Left lung (tissue), 10 donors: ENCODE results near the gene CBFB. TPM values are rescaled to one million over a fixed set of nuclear protein-coding genes. Genes with fewer than 3 reads are reported as not detected.

Source experiments
- ATAC-seq: fragments of 200-7000 bp; cut with Tn5 transposase; one replicate; pipeline ENCODE4 v1.9.1; 2020; ENCODE audit warnings: moderate library complexity
- DNase-seq, 4 donors: peaks; one replicate each; pipeline ENCODE4 v3.0.0-alpha.2; 2013 to 2020
- H3K27ac ChIP-seq, 2 donors: fragments of 200-600 bp; sonication (generic) in 1 of 2; one replicate each; pipeline versions ENCODE4 v1.5.0 to v1.8.0; 2020 to 2021
- H3K27me3 ChIP-seq, 2 donors: fragments of 200-600 bp; sonication (generic) in 1 of 2; one replicate each; pipeline versions ENCODE4 v1.5.0 to v1.8.0; 2020 to 2021
- H3K36me3 ChIP-seq, 2 donors: fragments of 200-600 bp; sonication (generic) in 1 of 2; one replicate each; pipeline versions ENCODE4 v1.5.0 to v1.8.0; 2020 to 2021
- H3K4me1 ChIP-seq, 2 donors: fragments of 200-600 bp; one replicate each; pipeline ENCODE4 v1.8.0; 2021
- H3K4me3 ChIP-seq, 2 donors: fragments of 200-600 bp; sonication (generic) in 1 of 2; one replicate each; pipeline versions ENCODE4 v1.5.0 to v1.8.0; 2020 to 2021; ENCODE audit warnings: mild to moderate bottlenecking in 1 of 2
- H3K9me3 ChIP-seq, 2 donors: fragments of 200-600 bp; sonication (generic) in 1 of 2; one replicate each; pipeline versions ENCODE4 v1.5.0 to v1.8.0; 2020 to 2021
- CTCF ChIP-seq, 2 donors: fragments of 200-600 bp; sonication (generic) in 1 of 2; IDR thresholded peaks; one replicate each; pipeline versions ENCODE4 v1.5.0 to v1.8.0; 2021; ENCODE audit warnings: antibody characterized with exemption in 2 of 2
- intact Hi-C, 2 donors: fragments of 100-400 bp; cut with DNase I; formaldehyde crosslinking; loops; one replicate each; pipeline versions ENCODE4 v1.11.2 to v1.14.2; 2022
- polyA plus RNA-seq, 6 donors: library from polyadenylated mRNA; unstranded; fragments of 120-200 nt; gene quantifications; one replicate each; pipeline ENCODE4 v1.2.1, GENCODE V29; 2013; ENCODE audit not compliant: insufficient read length in 6 of 6
- total RNA-seq, 2 donors: library from RNA; stranded (reverse); fragmentation: NEBNext Ultra II Directional; extraction: Animal tissue kit (Norgen Biotek cat#: 25700); gene quantifications; one replicate each; pipeline ENCODE4 v1.2.1, GENCODE V29; 2021
- donor health status: DM: no; HTN: yes; CAD: no.
- donor health status: DM: no; HTN: no; CAD: no.

Gene CBFB
- total and polyA plus RNA-seq, 8 donors = 46.8 to 69.9 (median 61.4) TPM

GRCh38 chr16:67148656-67149275, 119.8 kb downstream of the CBFB start:
- H3K4me3 ChIP-seq = no peak overlapping the region
- H3K27ac ChIP-seq = no peak overlapping the region
- ATAC-seq (no peak), DNase-seq (no peak)
- no peaks in the 10 kb centered on the region for H3K9me3 ChIP-seq
- no peak for TF ChIP-seq CTCF (IDR thresholded peaks at IDR 0.05)
- intact Hi-C loops = no loop called here
- peaks cover 0 to 31% of the 10 kb centered on the region in 2 donors for H3K27me3 ChIP-seq
- peaks cover 0 to 59% of the 10 kb centered on the region in 2 donors for H3K36me3 ChIP-seq
- peaks cover 0 to 25% of the 10 kb centered on the region in 2 donors for H3K4me1 ChIP-seq

DNA sequence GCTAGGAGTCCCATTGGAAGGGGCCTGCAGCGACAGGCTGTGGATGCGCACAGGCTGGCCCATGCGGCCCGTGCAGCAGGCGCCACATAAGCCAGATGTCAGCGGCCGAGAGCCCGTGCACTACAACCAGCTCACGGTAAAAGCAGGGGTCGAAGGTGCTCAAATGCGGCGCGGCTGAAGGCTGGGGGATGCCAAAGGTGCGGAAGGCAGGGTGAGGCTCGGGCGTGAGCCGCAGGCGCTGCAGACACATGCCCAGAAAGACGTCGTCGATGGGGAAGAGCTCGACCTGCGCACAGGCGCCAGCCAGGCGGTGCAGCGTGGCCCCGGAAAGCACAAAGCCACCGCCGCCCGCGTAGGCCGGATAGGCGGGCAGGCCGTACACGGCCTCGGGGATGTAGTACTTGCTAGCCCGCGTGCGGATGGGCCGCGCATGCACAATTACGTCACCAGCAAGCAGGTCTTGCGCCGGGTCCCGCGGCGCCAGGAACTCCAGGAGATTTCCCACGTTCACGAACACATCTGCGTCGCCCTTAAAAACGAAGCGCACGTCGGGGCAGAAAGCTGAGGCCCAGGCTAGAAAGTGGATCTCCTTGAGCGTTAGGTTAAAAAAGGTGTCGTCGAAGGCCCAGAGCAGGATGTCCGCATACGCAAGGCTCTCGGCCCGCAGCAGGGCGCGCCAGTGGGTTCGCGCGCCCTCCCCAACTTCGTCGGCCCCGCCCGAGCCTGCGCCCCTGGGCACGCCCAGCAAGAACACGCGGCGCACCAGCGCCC, 120.5 kb downstream of the CBFB start:
- Histone ChIP-seq H3K4me3 (peak overlapping the region in 1 of 2 donors; percentile 59), H3K27ac (peak overlapping the region in 1 of 2 donors; percentile 87), H3K27me3 (peaks cover 0 to 32% of the 10 kb centered on the region in 2 donors), H3K9me3 (no peaks in the 10 kb centered on the region), H3K36me3 (peaks cover 0 to 59% of the 10 kb centered on the region in 2 donors), H3K4me1 (peaks cover 0 to 26% of the 10 kb centered on the region in 2 donors)
- no peak for ATAC-seq
- DNase-seq = no peak
- TF ChIP-seq CTCF (IDR thresholded peaks at IDR 0.05) = no peak
- intact Hi-C loops = loop anchor here in 1 of 2 donors (10.0 kb wide), 1 partner anchor 135 kb away; no protein-coding TSS in a partner anchor

- DNase-seq (peak in 2 of 4 donors; percentile 69 to 87), ATAC-seq (peak; percentile 75)
- peaks cover 4 to 33% of the 10 kb centered on the region in 2 donors for H3K4me1 ChIP-seq
- no peak for TF ChIP-seq CTCF (IDR thresholded peaks at IDR 0.05)
- no peaks in the 10 kb centered on the region for H3K9me3 ChIP-seq
- H3K4me3 ChIP-seq = peak overlapping the region; percentile 55 to 59
- H3K36me3 ChIP-seq = peaks cover 0 to 55% of the 10 kb centered on the region in 2 donors
- H3K27me3 ChIP-seq = peaks cover 0 to 39% of the 10 kb centered on the region in 2 donors
- intact Hi-C loops = loop anchor here in 1 of 2 donors (10.0 kb wide), 1 partner anchor 135 kb away; no protein-coding TSS in a partner anchor
- H3K27ac ChIP-seq = peak overlapping the region; percentile 73 to 87
Measured at GRCh38 chr16:67150047-67150832, 121.3 kb downstream of the CBFB start.

Other genes with a start within 250 kb of the CBFB start
- not detected for gene TERB1, start 227.6 kb upstream of the CBFB start, total RNA-seq
- gene TERB1, start 227.6 kb upstream of the CBFB start, polyA plus RNA-seq = under 1 TPM; 0.07 to 0.46 (median 0.13) TPM
- gene NAE1, start 198.2 kb upstream of the CBFB start, total RNA-seq = 10 to 100 TPM; 41.8 to 45.2 TPM
- gene NAE1, start 198.2 kb upstream of the CBFB start, polyA plus RNA-seq = 10 to 100 TPM; 79.1 to 98.9 (median 88.1) TPM
- not detected for gene CA7, start 184.7 kb upstream of the CBFB start, total RNA-seq
- gene CA7, start 184.7 kb upstream of the CBFB start, polyA plus RNA-seq = not detected
- 10 to 100 TPM; 17.4 to 36.3 TPM for gene PDP2, start 148.6 kb upstream of the CBFB start, total RNA-seq
- 10 to 100 TPM in 2 of 6 donors, 1 to 10 TPM in 4; 8.9 to 10.8 (median 9.2) TPM for gene PDP2, start 148.6 kb upstream of the CBFB start, polyA plus RNA-seq
- gene CDH16, start 110.3 kb upstream of the CBFB start, total RNA-seq = under 1 TPM in 1 of 2 donors, not detected in 1; 0.32 TPM
- gene CDH16, start 110.3 kb upstream of the CBFB start, polyA plus RNA-seq = 10 to 100 TPM; 23.8 to 68.1 (median 49.1) TPM
- gene RRAD, start 103.6 kb upstream of the CBFB start, total RNA-seq = 10 to 100 TPM in 1 of 2 donors, 1 to 10 TPM in 1; 8.2 to 31.8 TPM
- gene RRAD, start 103.6 kb upstream of the CBFB start, polyA plus RNA-seq = 10 to 100 TPM in 2 of 6 donors, 1 to 10 TPM in 4; 8.1 to 14.3 (median 9.0) TPM
- 10 to 100 TPM; 81.7 to 82.5 TPM for gene CIAO2B, start 94.7 kb upstream of the CBFB start, total RNA-seq
- 10 to 100 TPM; 70.9 to 84.0 (median 80.8) TPM for gene CIAO2B, start 94.7 kb upstream of the CBFB start, polyA plus RNA-seq
- gene CES2, start 93.6 kb upstream of the CBFB start, total RNA-seq = 10 to 100 TPM; 31.7 to 38.4 TPM
- 10 to 100 TPM; 33.0 to 41.8 (median 35.7) TPM for gene CES2, start 93.6 kb upstream of the CBFB start, polyA plus RNA-seq
- 1 to 10 TPM in 1 of 2 donors, under 1 TPM in 1; 0.79 to 1.6 TPM for gene CES3, start 67.9 kb upstream of the CBFB start, total RNA-seq
- 1 to 10 TPM; 3.5 to 5.3 (median 4.8) TPM for gene CES3, start 67.9 kb upstream of the CBFB start, polyA plus RNA-seq
- gene CES4A, start 40.6 kb upstream of the CBFB start, total RNA-seq = 10 to 100 TPM in 1 of 2 donors, 1 to 10 TPM in 1; 9.3 to 14.3 TPM
- 10 to 100 TPM in 1 of 6 donors, 1 to 10 TPM in 5; 6.1 to 10.0 (median 7.8) TPM for gene CES4A, start 40.6 kb upstream of the CBFB start, polyA plus RNA-seq
- gene PHAF1, start 80.8 kb downstream of the CBFB start, total RNA-seq = 10 to 100 TPM; 12.3 to 21.7 TPM
- gene PHAF1, start 80.8 kb downstream of the CBFB start, polyA plus RNA-seq = 10 to 100 TPM; 22.7 to 26.5 (median 23.6) TPM
- gene B3GNT9, start 121.8 kb downstream of the CBFB start, total RNA-seq = 10 to 100 TPM; 18.6 to 29.4 TPM
- 10 to 100 TPM; 16.2 to 25.7 (median 19.9) TPM for gene B3GNT9, start 121.8 kb downstream of the CBFB start, polyA plus RNA-seq
- 10 to 100 TPM; 25.1 to 25.5 TPM for gene TRADD, start 130.8 kb downstream of the CBFB start, total RNA-seq
- 1 to 10 TPM; 5.8 to 8.6 (median 7.8) TPM for gene TRADD, start 130.8 kb downstream of the CBFB start, polyA plus RNA-seq
- 10 to 100 TPM; 22.1 to 22.9 TPM for gene FBXL8, start 130.8 kb downstream of the CBFB start, total RNA-seq
- 1 to 10 TPM; 1.8 to 4.1 (median 3.2) TPM for gene FBXL8, start 130.8 kb downstream of the CBFB start, polyA plus RNA-seq
- 10 to 100 TPM; 28.1 to 38.2 TPM for gene HSF4, start 135.6 kb downstream of the CBFB start, total RNA-seq
- 1 to 10 TPM; 2.5 to 5.9 (median 4.8) TPM for gene HSF4, start 135.6 kb downstream of the CBFB start, polyA plus RNA-seq
- gene NOL3, start 141.4 kb downstream of the CBFB start, total RNA-seq = 10 to 100 TPM; 29.5 to 36.7 TPM
- gene NOL3, start 141.4 kb downstream of the CBFB start, polyA plus RNA-seq = 10 to 100 TPM; 11.9 to 19.6 (median 17.3) TPM
- gene MATCAP1, start 154.8 kb downstream of the CBFB start, total RNA-seq = 10 to 100 TPM; 36.8 to 44.7 TPM
- gene MATCAP1, start 154.8 kb downstream of the CBFB start, polyA plus RNA-seq = 10 to 100 TPM; 43.5 to 66.9 (median 59.5) TPM
- gene EXOC3L1, start 161.0 kb downstream of the CBFB start, total RNA-seq = 10 to 100 TPM; 10.9 to 16.9 TPM
- 10 to 100 TPM in 2 of 6 donors, 1 to 10 TPM in 4; 7.5 to 13.7 (median 9.7) TPM for gene EXOC3L1, start 161.0 kb downstream of the CBFB start, polyA plus RNA-seq
- gene E2F4, start 163.0 kb downstream of the CBFB start, total RNA-seq = 10 to 100 TPM; 47.7 to 81.4 TPM
- gene E2F4, start 163.0 kb downstream of the CBFB start, polyA plus RNA-seq = 10 to 100 TPM; 45.7 to 70.8 (median 53.9) TPM
- 10 to 100 TPM; 14.8 to 21.2 TPM for gene ELMO3, start 170.0 kb downstream of the CBFB start, total RNA-seq
- gene ELMO3, start 170.0 kb downstream of the CBFB start, polyA plus RNA-seq = 1 to 10 TPM; 4.9 to 9.6 (median 6.8) TPM
- gene TMEM208, start 198.0 kb downstream of the CBFB start, total RNA-seq = 10 to 100 TPM; 43.8 to 56.9 TPM
- gene TMEM208, start 198.0 kb downstream of the CBFB start, polyA plus RNA-seq = 10 to 100 TPM; 23.1 to 26.4 (median 24.8) TPM
- gene FHOD1, start 218.3 kb downstream of the CBFB start, total RNA-seq = 100 to 1,000 TPM in 1 of 2 donors, 10 to 100 TPM in 1; 68.4 to 132 TPM
- gene FHOD1, start 218.3 kb downstream of the CBFB start, polyA plus RNA-seq = 100 to 1,000 TPM; 161 to 300 (median 202) TPM
- 1 to 10 TPM; 3.2 to 4.0 TPM for gene SLC9A5, start 219.8 kb downstream of the CBFB start, total RNA-seq
- gene SLC9A5, start 219.8 kb downstream of the CBFB start, polyA plus RNA-seq = 10 to 100 TPM; 18.8 to 26.1 (median 22.6) TPM